H1 (cell line): ENCODE results near the gene DHCR24. TPM values are rescaled to one million over a fixed set of nuclear protein-coding genes. Genes with fewer than 3 reads are reported as not detected.

Source experiments
- CTCF ChIA-PET: fragments of 300-600 bp; sonication (Branson Sonifier 250); formaldehyde crosslinking; loops from one replicate; lab custom pipeline; 2021; ENCODE audit not compliant: partially characterized antibody; lab: Charles Lee
- POLR2A ChIA-PET: fragments of 300-600 bp; sonication (Branson Sonifier 250); formaldehyde crosslinking; loops from one replicate; lab custom pipeline; 2021; ENCODE audit warnings: inconsistent platforms; ENCODE audit not compliant: partially characterized antibody; lab: Charles Lee
- DNase-seq, 2 experiments: peaks; one replicate each; pipeline versions ENCODE4 v3.0.0 to v3.0.0-alpha.2; 2010 to 2022; ENCODE audit warnings: low spot score in 2 of 2, low read depth in 1 of 2, mixed read lengths in 1 of 2
- FAIRE-seq: peaks from 2 replicates; lab custom pipeline; 2011; peaks lifted over from hg19 to GRCh38; lab: Jason Lieb, UNC
- H2AFZ ChIP-seq: 2 replicates; pipeline ENCODE4 v1.8.1; 2012; ENCODE audit warnings: low read length, inconsistent platforms
- H2AK5ac ChIP-seq: 2 replicates; pipeline ENCODE4 v1.6.1; 2013; ENCODE audit warnings: low read depth, low read length
- H2BK120ac ChIP-seq: replicated peaks from 2 replicates; pipeline ENCODE3; 2013; ENCODE audit warnings: low read depth, low read length, inconsistent platforms
- H2BK12ac ChIP-seq: 2 replicates; pipeline ENCODE4 v1.6.1; 2013; ENCODE audit warnings: low read depth, low read length
- H2BK15ac ChIP-seq: 2 replicates; pipeline ENCODE4 v1.6.1; 2013; ENCODE audit warnings: low read length
- H2BK20ac ChIP-seq: 2 replicates; pipeline ENCODE4 v1.6.1; 2013; ENCODE audit warnings: low read length
- H2BK5ac ChIP-seq: 2 replicates; pipeline ENCODE4 v1.6.1; 2013; ENCODE audit warnings: low read depth, low read length
- H3K14ac ChIP-seq: 2 replicates; pipeline ENCODE4 v1.6.1; 2013; ENCODE audit warnings: inconsistent platforms; ENCODE audit not compliant: insufficient read length
- H3K18ac ChIP-seq: 2 replicates; pipeline ENCODE4 v1.6.1; 2013; ENCODE audit warnings: low read length; ENCODE audit errors: extremely low read depth
- H3K23ac ChIP-seq: 2 replicates; pipeline ENCODE4 v1.6.1; 2013; ENCODE audit warnings: inconsistent platforms; ENCODE audit not compliant: insufficient read length
- H3K23me2 ChIP-seq: 2 replicates; pipeline ENCODE4 v1.6.1; 2013; ENCODE audit warnings: low read depth, low read length
- H3K27ac ChIP-seq: 2 replicates; pipeline ENCODE4 v1.6.1; 2011; ENCODE audit warnings: low read depth, low read length, inconsistent platforms
- H3K27me3 ChIP-seq, 4 experiments: replicated peaks in 1 of 4; 1 replicate in 1 of 4; 2 replicates in 3 of 4; pipeline versions ENCODE4 v1.6.1 to v1.8.1; 2011 to 2013; ENCODE audit warnings: low read length in 3 of 4, mild to moderate bottlenecking in 3 of 4, inconsistent platforms in 2 of 4, mixed read lengths in 2 of 4, moderate library complexity in 1 of 4; ENCODE audit not compliant: control insufficient read depth in 3 of 4, insufficient read depth in 3 of 4; ENCODE audit errors: extremely low read depth in 1 of 4
- H3K36me3 ChIP-seq, 4 experiments: 2 replicates each; pipeline versions ENCODE4 v1.6.1 to v1.8.1; 2011 to 2013; ENCODE audit warnings: mild to moderate bottlenecking in 4 of 4, low read length in 3 of 4, moderate library complexity in 2 of 4, control low read depth in 1 of 4, inconsistent platforms in 1 of 4; ENCODE audit not compliant: insufficient read depth in 4 of 4, control insufficient read depth in 2 of 4
- H3K4ac ChIP-seq: replicated peaks from 2 replicates; pipeline ENCODE3; 2013; ENCODE audit warnings: low read length, low read depth, mixed read lengths, inconsistent platforms; ENCODE audit not compliant: insufficient read length
- H3K4me1 ChIP-seq, 4 experiments: replicated peaks in 1 of 4; 1 replicate in 1 of 4; 2 replicates in 3 of 4; pipeline versions ENCODE4 v1.6.1 to v1.8.1; 2011 to 2013; ENCODE audit warnings: low read length in 3 of 4, inconsistent platforms in 2 of 4, mixed read lengths in 1 of 4; ENCODE audit not compliant: insufficient read depth in 4 of 4, control insufficient read depth in 3 of 4
- H3K4me2 ChIP-seq, 2 experiments: 2 replicates each; pipeline versions ENCODE4 v1.6.1 to v1.8.1; 2011 to 2013; ENCODE audit warnings: low read depth in 2 of 2, low read length in 2 of 2, control low read depth in 1 of 2, inconsistent platforms in 1 of 2, mild to moderate bottlenecking in 1 of 2; ENCODE audit not compliant: insufficient read depth in 1 of 2
- H3K4me3 ChIP-seq, 4 experiments: fragments of 200-600, 300-600 bp in 1 of 4; sonication (generic), shearing (Covaris generic), sonication (Bioruptor Twin) in 1 of 4; 2 replicates each; pipeline versions ENCODE4 v1.5.1 to v1.8.1; 2011 to 2016; ENCODE audit warnings: low read length in 4 of 4, low read depth in 3 of 4, control low read depth in 2 of 4, inconsistent platforms in 2 of 4, mild to moderate bottlenecking in 2 of 4, mixed read lengths in 1 of 4, moderate library complexity in 1 of 4; ENCODE audit not compliant: insufficient read depth in 2 of 4; ENCODE audit errors: extremely low read depth in 1 of 4
- H3K56ac ChIP-seq: replicated peaks from 2 replicates; pipeline ENCODE3; 2013; ENCODE audit warnings: low read depth, mild to moderate bottlenecking, mixed read lengths, low read length, inconsistent platforms; ENCODE audit not compliant: insufficient read length
- H3K79me1 ChIP-seq: 2 replicates; pipeline ENCODE4 v1.6.1; 2013; ENCODE audit warnings: low read depth, low read length, control low read depth
- H3K79me2 ChIP-seq, 2 experiments: 2 replicates each; pipeline versions ENCODE4 v1.6.1 to v1.8.1; 2012 to 2013; ENCODE audit warnings: low read length in 2 of 2, mild to moderate bottlenecking in 2 of 2, inconsistent platforms in 1 of 2; ENCODE audit not compliant: insufficient read depth in 2 of 2, control insufficient read depth in 1 of 2
- H3K9ac ChIP-seq, 4 experiments: replicated peaks in 1 of 4; 1 replicate in 1 of 4; 2 replicates in 3 of 4; pipeline versions ENCODE4 v1.6.1 to v1.8.1; 2011 to 2013; ENCODE audit warnings: low read depth in 3 of 4, low read length in 3 of 4, control low read depth in 2 of 4, mild to moderate bottlenecking in 2 of 4, moderate library complexity in 2 of 4, inconsistent platforms in 1 of 4; ENCODE audit errors: extremely low read depth in 1 of 4
- H3K9me3 ChIP-seq, 2 experiments: 2 replicates each; pipeline versions ENCODE4 v1.6.1 to v1.8.1; 2012 to 2013; ENCODE audit warnings: mild to moderate bottlenecking in 2 of 2, moderate library complexity in 2 of 2, control low read depth in 1 of 2, inconsistent platforms in 1 of 2, low read depth in 1 of 2, low read length in 1 of 2, mixed read lengths in 1 of 2; ENCODE audit not compliant: insufficient read depth in 2 of 2
- H4K20me1 ChIP-seq, 2 experiments: replicated peaks in 1 of 2; 2 replicates each; pipeline versions ENCODE3 to v1.8.1; 2011 to 2013; ENCODE audit warnings: inconsistent platforms in 2 of 2, low read length in 2 of 2, mild to moderate bottlenecking in 1 of 2; ENCODE audit not compliant: insufficient read depth in 2 of 2, control insufficient read depth in 1 of 2
- H4K5ac ChIP-seq: 2 replicates; pipeline ENCODE4 v1.6.1; 2013; ENCODE audit warnings: low read length, low read depth, mixed read lengths, inconsistent platforms; ENCODE audit not compliant: insufficient read length
- H4K8ac ChIP-seq: 2 replicates; pipeline ENCODE4 v1.8.0; 2013; ENCODE audit warnings: mild to moderate bottlenecking, moderate library complexity, low read length, inconsistent platforms; ENCODE audit not compliant: insufficient read depth; ENCODE audit errors: extremely low read depth
- H4K91ac ChIP-seq: replicated peaks from 2 replicates; pipeline ENCODE3; 2013; ENCODE audit warnings: low read length, mixed read lengths, inconsistent platforms; ENCODE audit not compliant: insufficient read length
- CREB1 ChIP-seq: IDR thresholded peaks from 2 replicates; pipeline ENCODE4 v1.6.1; 2012; ENCODE audit warnings: inconsistent platforms
- CTBP2 ChIP-seq: IDR thresholded peaks from 2 replicates; pipeline ENCODE4 v1.7.0; 2011; ENCODE audit warnings: borderline replicate concordance, mild to moderate bottlenecking, moderate library complexity, mixed read lengths, low read length; ENCODE audit not compliant: insufficient read depth, insufficient read length
- EP300 ChIP-seq, 2 experiments: IDR thresholded peaks; 1 replicate in 1 of 2; 2 replicates in 1 of 2; pipeline ENCODE4 v1.6.1; 2011 to 2012; ENCODE audit warnings: low read depth in 2 of 2, low read length in 2 of 2, mild to moderate bottlenecking in 2 of 2, borderline replicate concordance in 1 of 2, inconsistent platforms in 1 of 2, moderate library complexity in 1 of 2
- GABPA ChIP-seq: IDR thresholded peaks from 2 replicates; pipeline ENCODE4 v1.6.1; 2011; ENCODE audit warnings: mild to moderate bottlenecking, low read length, moderate library complexity, borderline replicate concordance; ENCODE audit not compliant: insufficient read depth
- JUND ChIP-seq: IDR thresholded peaks from 2 replicates; pipeline ENCODE4 v1.6.1; 2011; ENCODE audit warnings: mild to moderate bottlenecking, improper control_type of control experiment, low read length
- NRF1 ChIP-seq: IDR thresholded peaks from 2 replicates; pipeline ENCODE4 v1.6.1; 2011; ENCODE audit warnings: mild to moderate bottlenecking, low read depth, low read length, improper control_type of control experiment
- PHF8 ChIP-seq: fragments of 200-600 bp; sonication (generic); conservative IDR thresholded peaks from 2 replicates; pipeline ENCODE4 v1.7.1; 2012; ENCODE audit warnings: low read depth, mild to moderate bottlenecking, inconsistent platforms, low read length, moderate library complexity
- SP1 ChIP-seq: IDR thresholded peaks from 2 replicates; pipeline ENCODE4 v1.6.1; 2011; ENCODE audit warnings: low read depth, low read length
- SP4 ChIP-seq: IDR thresholded peaks from 2 replicates; pipeline ENCODE4 v1.6.1; 2012; ENCODE audit warnings: low read length, inconsistent platforms
- SRF ChIP-seq: IDR thresholded peaks from 2 replicates; pipeline ENCODE4 v1.6.1; 2011; ENCODE audit warnings: mild to moderate bottlenecking, low read depth, low read length, moderate library complexity
- SUZ12 ChIP-seq: fragments of 200-600 bp; sonication (generic); IDR thresholded peaks from 2 replicates; pipeline ENCODE4 v1.6.1; 2012; ENCODE audit warnings: mild to moderate bottlenecking, inconsistent platforms, low read length, moderate library complexity, mixed read lengths
- TAF7 ChIP-seq: optimal IDR thresholded peaks from 2 replicates; pipeline ENCODE3; 2011; ENCODE audit warnings: low read depth, mild to moderate bottlenecking, inconsistent platforms, low read length, moderate library complexity, borderline replicate concordance
- WGBS, 2 experiments: shearing (Covaris generic) in 1 of 2; methylation state at CpG; one replicate each; pipeline versions ENCODE4 v1.1.6 to v1.1.7; 2013 to 2015; ENCODE audit warnings: low lambda C conversion rate in 2 of 2, mixed read lengths in 2 of 2, inconsistent platforms in 1 of 2, low coverage in 1 of 2, missing lambda C conversion rate in 1 of 2; ENCODE audit not compliant: insufficient replicate concordance in 2 of 2, insufficient coverage in 1 of 2, insufficient read length in 1 of 2; ENCODE audit errors: extremely low coverage in 1 of 2, missing lambda C conversion rate in 1 of 2; 5-methylcytosine and 5-hydroxymethylcytosine counted together
- polyA plus RNA-seq, 7 experiments: library from polyadenylated mRNA; depleted of rRNA in 3 of 7; stranded (reverse) in 5 of 7; unstranded in 2 of 7; fragments of >200 nt in 5 of 7; fragments of 200-250 nt in 2 of 7; gene quantifications; 1 replicate in 5 of 7; 2 replicates in 1 of 7; 4 replicates in 1 of 7; pipeline versions ENCODE4 v1.2.1 to v1.2.3, GENCODE V29; 2011 to 2013; ENCODE audit warnings: missing spikeins in 2 of 7, mixed read lengths in 2 of 7
- total RNA-seq: library from RNA; stranded (reverse); fragmentation: NEBNext Ultra II Directional; extraction: Animal tissue kit (Norgen Biotek cat#: 25700); gene quantifications from 2 replicates; pipeline ENCODE4 v1.2.1, GENCODE V29; 2021

Gene DHCR24
- total and polyA plus RNA-seq, 2 of the 8 experiments (the other 6 are each of a cell fraction or from before 2014, with no cell fraction given): 370 to 419 TPM

DNA sequence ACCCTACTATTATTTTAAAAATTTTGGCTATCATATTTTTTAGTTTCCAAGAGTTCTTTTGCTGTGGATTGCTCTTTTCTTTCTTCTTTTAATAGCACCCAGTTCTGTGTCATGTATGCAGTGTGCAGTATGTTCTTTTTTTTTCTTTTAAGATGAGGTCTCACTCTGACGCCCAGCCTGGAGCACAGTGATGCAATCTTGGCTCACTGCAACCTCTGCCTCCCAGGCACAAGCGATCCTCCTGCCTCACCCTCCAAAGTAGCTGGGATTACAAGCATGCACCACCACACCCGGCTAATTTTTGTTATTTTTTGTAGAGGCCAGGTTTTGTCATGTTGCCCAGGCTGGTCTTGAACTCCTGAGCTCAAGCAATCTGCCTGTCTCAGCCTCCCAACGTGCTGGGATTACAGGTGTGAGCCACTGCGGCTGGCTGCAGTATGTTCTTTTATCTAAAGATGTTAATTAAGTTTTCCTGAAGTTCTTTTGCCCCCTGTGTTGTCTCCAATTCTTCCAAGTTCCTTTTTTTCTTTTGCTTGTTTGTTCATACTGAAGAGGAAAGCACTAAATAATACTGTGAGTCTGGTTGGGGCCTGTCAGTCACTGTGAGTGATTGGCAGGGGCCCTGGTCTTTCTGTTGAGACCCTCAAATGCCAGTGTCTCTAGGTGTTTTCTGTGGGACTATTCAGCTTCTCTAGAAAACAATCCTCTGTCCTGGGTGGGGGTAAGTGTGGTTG, 68.4 kb downstream of the DHCR24 start:
- ChIA-PET CTCF (interaction anchor here (1.0 to 1.6 kb wide), 5 partner anchors 10 to 126 kb away, joined by 3 to 5 read pairs (median 3); partner anchors contain the start of gene TTC22), POLR2A (no interaction called here)
- Histone ChIP-seq H3K56ac (no peak overlapping the region), H4K91ac (peak overlapping the region; percentile 40), H3K4me3 (no peak overlapping the region), H3K36me3 (no peaks in the 10 kb centered on the region), H3K79me2 (no peaks in the 10 kb centered on the region), H2BK12ac (no peak overlapping the region), H3K27me3 (no peaks in the 10 kb centered on the region; a peak in 2 of 7 replicates), H2BK20ac (no peak overlapping the region), H2AFZ (no peak overlapping the region), H2BK120ac (no peak overlapping the region), H3K79me1 (no peaks in the 10 kb centered on the region), H2AK5ac (no peak overlapping the region), H2BK15ac (no peak overlapping the region), H3K9me3 (no peaks in the 10 kb centered on the region), H3K14ac (no peak overlapping the region), H3K4ac (no peak overlapping the region), H3K23ac (no peak overlapping the region), H4K5ac (no peak overlapping the region), H4K8ac (0 out of 2 replicates have a peak overlapping the region, but pooled peaks have one; percentile 25), H3K18ac (no peak overlapping the region), H3K4me2 (no peak overlapping the region; a peak in 1 of 4 replicates), H2BK5ac (no peak overlapping the region), H3K4me1 (peaks cover 0 to 15% (median 9%) of the 10 kb centered on the region in 4 experiments; a peak in 6 of 7 replicates), H3K23me2 (no peaks in the 10 kb centered on the region; the same call in 1 of the 2 replicates), H3K27ac (no peak overlapping the region), H3K9ac (no peak overlapping the region), H4K20me1 (no peaks in the 10 kb centered on the region)
- no peak for FAIRE-seq
- WGBS, 2 experiments: 84% methylated on average over 5 of the region's 5 CpGs; no CpG with 5 or more reads in 1 of the 2 experiments
- DNase-seq: peak in 1 of 2 experiments; percentile 22
- TF ChIP-seq SRF (no peak), CREB1 (no peak), JUND (no peak), EP300 (IDR thresholded peaks at IDR 0.05; ENCODE audit: borderline replicate concordance in 1 of 2, low read depth in 2 of 2, low read length in 2 of 2) (no peak), CTBP2 (no peak), TAF7 (no peak), SP4 (no peak), SP1 (no peak), SUZ12 (no peak), NRF1 (no peak), PHF8 (no peak), GABPA (no peak)
